HepG2 (cell line): ENCODE measurements around the gene SURF1. TPM values are rescaled to one million over a fixed set of nuclear protein-coding genes. Genes with fewer than 3 reads are reported as not detected.

Source experiments
- ARID4A ChIP-seq: sonication (generic); formaldehyde crosslinking; IDR thresholded peaks from 2 replicates; pipeline ENCODE4 v1.5.0; 2020; ENCODE audit warnings: mild to moderate bottlenecking, missing genetic modification reagents, borderline replicate concordance
- ATM ChIP-seq: fragments of 450-650 bp; IDR thresholded peaks from 2 replicates; pipeline ENCODE4 v1.7.1; 2017; ENCODE audit warnings: mild to moderate bottlenecking, borderline replicate concordance
- GTF2F1 ChIP-seq: fragments of 150-350 bp; IDR thresholded peaks from 2 replicates; pipeline ENCODE4 v1.6.1; 2014; ENCODE audit warnings: low read length
- HES4 ChIP-seq: sonication (generic); formaldehyde crosslinking; IDR thresholded peaks from 2 replicates; pipeline ENCODE4 v1.9.0; 2021; ENCODE audit warnings: mild to moderate bottlenecking, missing genetic modification reagents, borderline replicate concordance
- NPAS2 ChIP-seq: sonication (generic); formaldehyde crosslinking; IDR thresholded peaks from 2 replicates; pipeline ENCODE4 v1.8.0; 2022; ENCODE audit warnings: mild to moderate bottlenecking, missing genetic modification reagents, borderline replicate concordance
- RCOR2 ChIP-seq: IDR thresholded peaks from 2 replicates; pipeline ENCODE4 v1.6.1; 2016; ENCODE audit warnings: missing biosample characterization, missing genetic modification reagents
- REL ChIP-seq: sonication (generic); formaldehyde crosslinking; conservative IDR thresholded peaks from 2 replicates; pipeline ENCODE4 v1.8.0; 2022; ENCODE audit warnings: mild to moderate bottlenecking, missing genetic modification reagents, moderate library complexity
- TFE3 ChIP-seq: IDR thresholded peaks from 2 replicates; pipeline ENCODE4 v1.6.1; 2016
- TGIF2 ChIP-seq: IDR thresholded peaks from 2 replicates; pipeline ENCODE4 v1.6.1; 2016; ENCODE audit warnings: control low read depth, missing compliant biosample characterization
- THAP8 ChIP-seq: sonication (generic); formaldehyde crosslinking; IDR thresholded peaks from 2 replicates; pipeline ENCODE4 v1.5.1; 2020; ENCODE audit warnings: missing genetic modification reagents, mild to moderate bottlenecking, borderline replicate concordance
- TRIM24 ChIP-seq: sonication (generic); formaldehyde crosslinking; IDR thresholded peaks from 2 replicates; pipeline ENCODE4 v1.8.0; 2022; ENCODE audit warnings: mild to moderate bottlenecking, missing genetic modification reagents
- ZNF18 ChIP-seq: sonication (generic); formaldehyde crosslinking; IDR thresholded peaks from 2 replicates; pipeline ENCODE4 v1.8.0; 2022; ENCODE audit warnings: mild to moderate bottlenecking, missing genetic modification reagents; ENCODE audit not compliant: insufficient replicate concordance
- ZNF362 ChIP-seq: sonication (generic); formaldehyde crosslinking; IDR thresholded peaks from 2 replicates; pipeline ENCODE4 v1.4.0; 2020; ENCODE audit warnings: missing genetic modification reagents, mild to moderate bottlenecking, borderline replicate concordance
- ZNF382 ChIP-seq: sonication (generic); formaldehyde crosslinking; IDR thresholded peaks from 2 replicates; pipeline ENCODE4 v1.5.0; 2020; ENCODE audit warnings: missing genetic modification reagents, mild to moderate bottlenecking, borderline replicate concordance
- ZNF543 ChIP-seq: sonication (generic); formaldehyde crosslinking; IDR thresholded peaks from 2 replicates; pipeline ENCODE4 v1.4.0; 2020; ENCODE audit warnings: mild to moderate bottlenecking, missing genetic modification reagents
- ZNF562 ChIP-seq: sonication (generic); formaldehyde crosslinking; IDR thresholded peaks from 2 replicates; pipeline ENCODE4 v1.8.0; 2022; ENCODE audit warnings: missing genetic modification reagents, borderline replicate concordance
- ZNF710 ChIP-seq: sonication (generic); formaldehyde crosslinking; IDR thresholded peaks from 2 replicates; pipeline ENCODE4 v1.5.0; 2020; ENCODE audit warnings: mild to moderate bottlenecking, missing genetic modification reagents, borderline replicate concordance
- polyA plus RNA-seq, 8 experiments: library from polyadenylated mRNA; depleted of rRNA in 3 of 8; stranded (reverse) in 7 of 8; unstranded in 1 of 8; fragments of >200 nt; fragmentation: Illumina TruSeq in 4 of 8; extraction: Trizol in 4 of 8; gene quantifications; 2 replicates each; pipeline versions ENCODE4 v1.2.1 to v1.2.3, GENCODE V29; 2011 to 2016; ENCODE audit warnings: low read depth in 4 of 8, missing spikeins in 1 of 8, mixed read lengths in 1 of 8; ENCODE audit not compliant: insufficient read depth in 1 of 8
- total RNA-seq, 5 experiments: library from RNA; depleted of rRNA; stranded (reverse); fragments of >200 nt; fragmentation: Illumina TruSeq; extraction: Trizol; gene quantifications; 2 replicates each; pipeline ENCODE4 v1.2.3, GENCODE V29; 2016; ENCODE audit warnings: low read depth in 1 of 5

The SURF1 gene
- total and polyA plus RNA-seq, 2 of the 13 experiments (the other 11 are each of a cell fraction or from before 2014, with no cell fraction given), result 17.8 to 40.7 TPM

GRCh38 chr9:133375116-133375723 is 18.9 kb upstream of the SURF1 start (continued):
- TF ChIP-seq ZNF710 (no peak), ZNF18 (CRISPR knock-in tag) (no peak), ARID4A (CRISPR knock-in tag) (peak; percentile 53; the same call in 1 of the 2 replicates), RCOR2 (CRISPR knock-in tag) (no peak), HES4 (CRISPR knock-in tag) (no peak), ATM (no peak), ZNF562 (CRISPR knock-in tag) (no peak), TRIM24 (CRISPR knock-in tag) (no peak), ZNF362 (CRISPR knock-in tag) (no peak), NPAS2 (CRISPR knock-in tag) (no peak), THAP8 (no peak), TFE3 (CRISPR knock-in tag) (no peak), ZNF543 (CRISPR knock-in tag) (no peak; the same call in 1 of the 2 replicates), REL (CRISPR knock-in tag) (no peak; the same call in 1 of the 2 replicates), ZNF382 (no peak), TGIF2 (CRISPR knock-in tag) (no peak), GTF2F1 (no peak)
